Non-pigmented ciliary epithelial cell (primary cell): ENCODE data around the gene LRRTM4.
"Not testable (repeated sequence)": the region's sequence is repeated elsewhere in the genome, so short reads cannot be mapped to it uniquely, and the experiment has no call there.

ENCODE experiments used
- DNase-seq: peaks from one replicate; pipeline ENCODE4 v3.0.0-alpha.2; 2010; ENCODE audit warnings: low read depth

The LRRTM4 gene

GRCh38 chr2:77081597-77081996, 440.6 kb downstream of the LRRTM4 start:
- no peak for DNase-seq

- DNase-seq: no peak
These were observed 457.9 kb downstream of the LRRTM4 start for GRCh38 chr2:77064324-77064723.

GRCh38 chr2:77054938-77055337, 467.2 kb downstream of the LRRTM4 start:
- no peak for DNase-seq

- no peak for DNase-seq
These were observed 475.8 kb downstream of the LRRTM4 start for GRCh38 chr2:77046339-77046738.

- not testable (repeated sequence) for DNase-seq
These were observed 476.7 kb downstream of the LRRTM4 start for GRCh38 chr2:77045456-77045855.

GRCh38 chr2:77034445-77034844, 487.7 kb downstream of the LRRTM4 start:
- DNase-seq: no peak

GRCh38 chr2:77029237-77029636, 492.9 kb downstream of the LRRTM4 start:
- DNase-seq: not testable (repeated sequence)

GRCh38 chr2:77028032-77028600, 494.1 kb downstream of the LRRTM4 start:
- DNase-seq: no peak

GRCh38 chr2:77025714-77026113, 496.5 kb downstream of the LRRTM4 start:
- DNase-seq: no peak

- no peak for DNase-seq
These were observed 501.0 kb downstream of the LRRTM4 start for GRCh38 chr2:77021161-77021560.

- DNase-seq: peak; percentile 64
These were observed 504.0 kb downstream of the LRRTM4 start for GRCh38 chr2:77018219-77018618.

GRCh38 chr2:77017355-77017745, 504.8 kb downstream of the LRRTM4 start:
- DNase-seq: no peak

GRCh38 chr2:77016443-77017354, 505.5 kb downstream of the LRRTM4 start:
- DNase-seq: no peak

GRCh38 chr2:77013953-77014352, 508.2 kb downstream of the LRRTM4 start:
- no peak for DNase-seq

- no peak for DNase-seq
These were observed 508.7 kb downstream of the LRRTM4 start for GRCh38 chr2:77013457-77013856.

- DNase-seq: no peak
These were observed 512.9 kb downstream of the LRRTM4 start for GRCh38 chr2:77009307-77009706.

GRCh38 chr2:77008853-77009252, 513.3 kb downstream of the LRRTM4 start:
- DNase-seq: no peak

GRCh38 chr2:77007686-77008085, 514.5 kb downstream of the LRRTM4 start:
- DNase-seq: no peak

- no peak for DNase-seq
These were observed 516.7 kb downstream of the LRRTM4 start for GRCh38 chr2:77005522-77005921.

GRCh38 chr2:77001895-77002294, 520.3 kb downstream of the LRRTM4 start:
- no peak for DNase-seq

GRCh38 chr2:76998704-76999103, 523.5 kb downstream of the LRRTM4 start:
- DNase-seq: no peak

GRCh38 chr2:76998152-76998551, 524.0 kb downstream of the LRRTM4 start:
- DNase-seq: no peak

- no peak for DNase-seq
These were observed 524.9 kb downstream of the LRRTM4 start for GRCh38 chr2:76997296-76997695.
